Endothelial cell of umbilical vein (primary cell): Measurements from ENCODE around the gene CYB5A. TPM values are rescaled to one million over a fixed set of nuclear protein-coding genes. Genes with fewer than 3 reads are reported as not detected.

ENCODE experiments used
- BruUV-seq: library from RNA; stranded (reverse); fragments of 400-500 nt; replicated peaks from 2 replicates; lab custom pipeline; 2021; lab: Mats Ljungman, UMichigan
- CTCF ChIA-PET: fragments of 300-600, 350-600 bp; sonication (Branson Sonifier 250); formaldehyde crosslinking; loops from one replicate; lab custom pipeline; 2021; ENCODE audit warnings: antibody characterized with exemption, inconsistent platforms; lab: Charles Lee
- POLR2A ChIA-PET: fragments of 300-600, 350-600 bp; sonication (Branson Sonifier 250); formaldehyde crosslinking; loops from one replicate; lab custom pipeline; 2021; ENCODE audit warnings: antibody characterized with exemption, inconsistent platforms; lab: Charles Lee
- DNase-seq: peaks from one replicate; pipeline ENCODE4 v3.0.0-alpha.2; 2011; ENCODE audit warnings: low read depth, low spot score
- FAIRE-seq: peaks from 2 replicates; lab custom pipeline; 2011; peaks lifted over from hg19 to GRCh38; lab: Jason Lieb, UNC
- H2AFZ ChIP-seq: 2 replicates; pipeline ENCODE4 v1.6.0; 2012; ENCODE audit warnings: low read depth, low read length, control low read depth, inconsistent platforms
- H3K27ac ChIP-seq: 2 replicates; pipeline ENCODE4 v1.5.1; 2011; ENCODE audit warnings: low read depth, mild to moderate bottlenecking, control low read depth, low read length, moderate library complexity; ENCODE audit not compliant: insufficient read depth
- H3K27me3 ChIP-seq, 2 experiments: 2 replicates each; pipeline versions ENCODE4 v1.6.0 to v1.6.1; 2011; ENCODE audit warnings: low read length in 2 of 2, mixed read lengths in 1 of 2; ENCODE audit not compliant: control insufficient read depth in 2 of 2, insufficient read depth in 2 of 2
- H3K36me3 ChIP-seq, 2 experiments: 2 replicates in 1 of 2; 3 replicates in 1 of 2; pipeline ENCODE4 v1.5.1; 2011; ENCODE audit warnings: low read length in 2 of 2, mild to moderate bottlenecking in 1 of 2, moderate library complexity in 1 of 2; ENCODE audit not compliant: control insufficient read depth in 2 of 2, insufficient read depth in 2 of 2; ENCODE audit errors: extremely low read depth in 1 of 2
- H3K4me1 ChIP-seq: 3 replicates; pipeline ENCODE4 v1.5.1; 2011; ENCODE audit warnings: mild to moderate bottlenecking, low read length; ENCODE audit not compliant: control insufficient read depth, insufficient read depth; ENCODE audit errors: extremely low read depth
- H3K4me2 ChIP-seq: 2 replicates; pipeline ENCODE4 v1.6.1; 2011; ENCODE audit warnings: low read length, control low read depth, mixed read lengths; ENCODE audit not compliant: insufficient read depth
- H3K4me3 ChIP-seq, 3 experiments: fragments of 200-600 bp in 1 of 3; sonication (generic), shearing (Covaris generic) in 1 of 3; replicated peaks in 1 of 3; 2 replicates each; pipeline ENCODE4 v1.5.1; 2011 to 2016; ENCODE audit warnings: control low read depth in 3 of 3, low read length in 3 of 3, mild to moderate bottlenecking in 2 of 3, inconsistent platforms in 1 of 3, low read depth in 1 of 3, moderate library complexity in 1 of 3; ENCODE audit not compliant: insufficient read depth in 1 of 3
- H3K79me2 ChIP-seq: 2 replicates; pipeline ENCODE4 v1.6.0; 2012; ENCODE audit warnings: low read length, inconsistent platforms; ENCODE audit not compliant: control insufficient read depth, insufficient read depth
- H3K9ac ChIP-seq: replicated peaks from 2 replicates; pipeline ENCODE3; 2011; ENCODE audit warnings: low read length, control low read depth; ENCODE audit not compliant: insufficient read depth; ENCODE audit errors: extremely low read depth
- H3K9me1 ChIP-seq: replicated peaks from 3 replicates; pipeline ENCODE4 v1.6.0; 2011; ENCODE audit warnings: mild to moderate bottlenecking, low read length; ENCODE audit not compliant: control insufficient read depth, insufficient read depth; ENCODE audit errors: extremely low read depth
- H3K9me3 ChIP-seq: replicated peaks from 2 replicates; pipeline ENCODE4 v1.5.1; 2012; ENCODE audit warnings: low read length, inconsistent platforms; ENCODE audit not compliant: control insufficient read depth, insufficient read depth
- H4K20me1 ChIP-seq: replicated peaks from 2 replicates; pipeline ENCODE3; 2011; ENCODE audit warnings: mild to moderate bottlenecking, low read length; ENCODE audit not compliant: control insufficient read depth, insufficient read depth; ENCODE audit errors: extremely low read depth
- EZH2 ChIP-seq: IDR thresholded peaks from 2 replicates; pipeline ENCODE4 v1.6.1; 2012; ENCODE audit warnings: borderline replicate concordance, low read depth, mild to moderate bottlenecking, moderate library complexity, low read length, inconsistent platforms; ENCODE audit not compliant: severe bottlenecking
- FOS ChIP-seq: IDR thresholded peaks from 2 replicates; pipeline ENCODE4 v1.6.1; 2011; ENCODE audit warnings: mild to moderate bottlenecking, low read length, moderate library complexity, borderline replicate concordance; ENCODE audit not compliant: insufficient read depth
- GATA2 ChIP-seq: IDR thresholded peaks from 2 replicates; pipeline ENCODE4 v1.7.0; 2011; ENCODE audit warnings: low read depth, mild to moderate bottlenecking, moderate library complexity, mixed read lengths, low read length; ENCODE audit not compliant: insufficient read length, insufficient read depth
- JUN ChIP-seq: IDR thresholded peaks from 2 replicates; pipeline ENCODE4 v1.6.1; 2011; ENCODE audit warnings: borderline replicate concordance, low read depth; ENCODE audit not compliant: insufficient read length, insufficient read depth
- MAX ChIP-seq: IDR thresholded peaks from 2 replicates; pipeline ENCODE4 v1.6.1; 2011; ENCODE audit not compliant: insufficient read depth, insufficient read length
- MYC ChIP-seq: IDR thresholded peaks from one replicate; pipeline ENCODE4 v1.6.1; 2011; ENCODE audit warnings: mild to moderate bottlenecking, low read depth, low read length
- POLR2A ChIP-seq: IDR thresholded peaks from 2 replicates; pipeline ENCODE4 v1.6.1; 2012; ENCODE audit warnings: low read depth, mild to moderate bottlenecking, control low read depth, low read length
- POLR2AphosphoS5 ChIP-seq: IDR thresholded peaks from 2 replicates; pipeline ENCODE4 v1.6.1; 2012; ENCODE audit warnings: low read depth, mild to moderate bottlenecking, control low read depth, low read length, moderate library complexity; ENCODE audit not compliant: insufficient read depth
- dilution Hi-C: fragments of 300-500 bp; cut with MboI; formaldehyde crosslinking; loops from one replicate; pipeline ENCODE4 v1.15.0; 2019; ENCODE audit warnings: low sequenced_read_pairs; ENCODE audit not compliant: extremely low pct_ligation_motif_present
- intact Hi-C: fragments of 100-400 bp; cut with micrococcal nuclease; formaldehyde crosslinking; loops from one replicate; pipeline ENCODE4 v1.10.0; 2022
- polyA plus RNA-seq, 4 experiments: library from polyadenylated mRNA; depleted of rRNA in 3 of 4; stranded (reverse) in 3 of 4; unstranded in 1 of 4; fragments of >200 nt; gene quantifications; 2 replicates each; pipeline versions ENCODE4 v1.2.1 to v1.2.3, GENCODE V29; 2011 to 2012; ENCODE audit warnings: missing spikeins in 1 of 4
- total RNA-seq: library from RNA; stranded (reverse); gene quantifications from 2 replicates; pipeline ENCODE4 v1.2.3, GENCODE V29; 2021
- TF ChIP-seq, protein P1 (sequence below), 2 donors: IDR thresholded peaks; 1 replicate in 1 of 2; 2 replicates in 1 of 2; pipeline ENCODE4 v1.5.1; 2011; ENCODE audit warnings: low read length in 2 of 2, mild to moderate bottlenecking in 2 of 2, moderate library complexity in 2 of 2, control low read depth in 1 of 2, inconsistent platforms in 1 of 2, low read depth in 1 of 2; ENCODE audit not compliant: insufficient read depth in 1 of 2; ENCODE audit errors: extremely low read depth in 1 of 2

CYB5A gene
- total and polyA plus RNA-seq, 2 donors (not counting 3 experiments of a cell fraction or from before 2014, with no cell fraction given), result 24.9 to 74.0 TPM

- no peaks in the 10 kb centered on the region for H3K9me3 ChIP-seq
- H3K79me2 ChIP-seq, result no peaks in the 10 kb centered on the region
- H3K9me1 ChIP-seq, result no peaks in the 10 kb centered on the region
- no peak within 1 kb of the TSS for H3K27ac ChIP-seq
- H3K4me3 ChIP-seq, result no peak within 1 kb of the TSS
- H3K4me2 ChIP-seq, result no peak within 1 kb of the TSS
- POLR2A ChIA-PET, result no interaction called here
- dilution Hi-C loops, result no loop called here
- no peak within 1 kb of the TSS for H2AFZ ChIP-seq
- H3K9ac ChIP-seq, result no peak within 1 kb of the TSS
- no peaks in the 10 kb centered on the region for H4K20me1 ChIP-seq
- intact Hi-C loops, result no loop called here
- CTCF ChIA-PET, result no interaction called here
- FAIRE-seq (no peak), DNase-seq (no peak)
- BruUV-seq, result no TSS peak
- no peaks in the 10 kb centered on the region for H3K27me3 ChIP-seq
- TF ChIP-seq JUN, result no peak
- TF ChIP-seq POLR2AphosphoS5, result no peak
- TF ChIP-seq GATA2, result no peak
- no peak for TF ChIP-seq MAX
- TF ChIP-seq, protein P1, sequence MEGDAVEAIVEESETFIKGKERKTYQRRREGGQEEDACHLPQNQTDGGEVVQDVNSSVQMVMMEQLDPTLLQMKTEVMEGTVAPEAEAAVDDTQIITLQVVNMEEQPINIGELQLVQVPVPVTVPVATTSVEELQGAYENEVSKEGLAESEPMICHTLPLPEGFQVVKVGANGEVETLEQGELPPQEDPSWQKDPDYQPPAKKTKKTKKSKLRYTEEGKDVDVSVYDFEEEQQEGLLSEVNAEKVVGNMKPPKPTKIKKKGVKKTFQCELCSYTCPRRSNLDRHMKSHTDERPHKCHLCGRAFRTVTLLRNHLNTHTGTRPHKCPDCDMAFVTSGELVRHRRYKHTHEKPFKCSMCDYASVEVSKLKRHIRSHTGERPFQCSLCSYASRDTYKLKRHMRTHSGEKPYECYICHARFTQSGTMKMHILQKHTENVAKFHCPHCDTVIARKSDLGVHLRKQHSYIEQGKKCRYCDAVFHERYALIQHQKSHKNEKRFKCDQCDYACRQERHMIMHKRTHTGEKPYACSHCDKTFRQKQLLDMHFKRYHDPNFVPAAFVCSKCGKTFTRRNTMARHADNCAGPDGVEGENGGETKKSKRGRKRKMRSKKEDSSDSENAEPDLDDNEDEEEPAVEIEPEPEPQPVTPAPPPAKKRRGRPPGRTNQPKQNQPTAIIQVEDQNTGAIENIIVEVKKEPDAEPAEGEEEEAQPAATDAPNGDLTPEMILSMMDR (IDR thresholded peaks at IDR 0.05; ENCODE audit: extremely low read depth in 1 of 2, insufficient read depth in 1 of 2, low read depth in 1 of 2, low read length in 2 of 2), result no peak
- no peak for TF ChIP-seq EZH2
- no peak for TF ChIP-seq MYC
- no peak for TF ChIP-seq POLR2A
- TF ChIP-seq FOS, result no peak
- no peaks in the 10 kb centered on the region for H3K36me3 ChIP-seq
- H3K4me1 ChIP-seq, result no peaks in the 10 kb centered on the region
These were observed 23.9 kb upstream of the CYB5A start, which contains the start of gene C18orf63 for GRCh38 chr18:74315464-74316256. TSS of gene C18orf63 (plus strand) at chr18:74315839. CDS start at chr18:74317866, 2,027 bp downstream.
